DND-41 (cell line): ENCODE measurements around the gene XIRP2.

Source experiments
- ATAC-seq: fragments of 200-7000 bp; cut with Tn5 transposase; 3 replicates; pipeline ENCODE4 v1.9.1; 2021; ENCODE audit warnings: low read depth; ENCODE audit not compliant: insufficient read depth
- DNase-seq: peaks from one replicate; pipeline ENCODE4 v3.0.0-alpha.2; 2020
- H2AFZ ChIP-seq: 2 replicates; pipeline ENCODE4 v1.6.0; 2012; ENCODE audit warnings: low read depth, low read length
- H3K27ac ChIP-seq: 2 replicates; pipeline ENCODE4 v1.5.1; 2012; ENCODE audit warnings: low read length, inconsistent platforms
- H3K27me3 ChIP-seq: fragments of 200-600 bp; sonication (generic); 2 replicates; pipeline ENCODE4 v1.6.0; 2012; ENCODE audit warnings: low read length, mild to moderate bottlenecking, inconsistent platforms; ENCODE audit not compliant: insufficient read depth, poor library complexity
- H3K36me3 ChIP-seq: 2 replicates; pipeline ENCODE4 v1.5.1; 2012; ENCODE audit warnings: low read length, inconsistent platforms; ENCODE audit not compliant: insufficient read depth
- H3K4me1 ChIP-seq: 2 replicates; pipeline ENCODE4 v1.5.1; 2012; ENCODE audit warnings: mild to moderate bottlenecking, low read length; ENCODE audit not compliant: insufficient read depth
- H3K4me2 ChIP-seq: 2 replicates; pipeline ENCODE4 v1.6.0; 2012; ENCODE audit warnings: mild to moderate bottlenecking, moderate library complexity, low read length, inconsistent platforms; ENCODE audit not compliant: insufficient read depth
- H3K4me3 ChIP-seq, 2 experiments: fragments of 200-600 bp in 1 of 2; shearing (Covaris generic) in 1 of 2; 2 replicates each; pipeline ENCODE4 v1.5.1; 2012 to 2016; ENCODE audit warnings: inconsistent platforms in 2 of 2, low read length in 2 of 2, mild to moderate bottlenecking in 2 of 2, low read depth in 1 of 2, moderate library complexity in 1 of 2
- H3K79me2 ChIP-seq: 2 replicates; pipeline ENCODE4 v1.6.0; 2012; ENCODE audit warnings: low read length, inconsistent platforms; ENCODE audit not compliant: insufficient read depth
- H3K9ac ChIP-seq: 2 replicates; pipeline ENCODE4 v1.6.0; 2012; ENCODE audit warnings: low read depth, mild to moderate bottlenecking, inconsistent platforms, low read length, moderate library complexity
- H3K9me3 ChIP-seq: 2 replicates; pipeline ENCODE4 v1.5.1; 2012; ENCODE audit warnings: low read length, moderate library complexity, mild to moderate bottlenecking, inconsistent platforms; ENCODE audit not compliant: insufficient read depth, severe bottlenecking
- H4K20me1 ChIP-seq: 2 replicates; pipeline ENCODE4 v1.6.0; 2012; ENCODE audit warnings: low read length; ENCODE audit not compliant: insufficient read depth
- EZH2 ChIP-seq: IDR thresholded peaks from 3 replicates; pipeline ENCODE4 v1.6.1; 2012; ENCODE audit warnings: borderline replicate concordance, low read depth, mild to moderate bottlenecking, moderate library complexity, low read length, inconsistent platforms; ENCODE audit not compliant: severe bottlenecking
- TF ChIP-seq, protein P1 (sequence below): IDR thresholded peaks from 2 replicates; pipeline ENCODE4 v1.5.1; 2012; ENCODE audit warnings: borderline replicate concordance, low read length, moderate library complexity, mild to moderate bottlenecking; ENCODE audit not compliant: poor library complexity, severe bottlenecking; ENCODE audit errors: extremely low read depth

The XIRP2 gene

GRCh38 chr2:167249197-167249596, 360.9 kb downstream of the XIRP2 start:
- Histone ChIP-seq H3K4me1 (no peaks in the 10 kb centered on the region), H3K27me3 (no peaks in the 10 kb centered on the region), H3K4me2 (no peak overlapping the region), H3K79me2 (no peaks in the 10 kb centered on the region), H3K27ac (no peak overlapping the region), H3K9ac (no peak overlapping the region), H3K9me3 (no peaks in the 10 kb centered on the region), H3K4me3 (no peak overlapping the region), H3K36me3 (no peaks in the 10 kb centered on the region), H4K20me1 (no peaks in the 10 kb centered on the region), H2AFZ (no peak overlapping the region)
- TF ChIP-seq, protein P1, sequence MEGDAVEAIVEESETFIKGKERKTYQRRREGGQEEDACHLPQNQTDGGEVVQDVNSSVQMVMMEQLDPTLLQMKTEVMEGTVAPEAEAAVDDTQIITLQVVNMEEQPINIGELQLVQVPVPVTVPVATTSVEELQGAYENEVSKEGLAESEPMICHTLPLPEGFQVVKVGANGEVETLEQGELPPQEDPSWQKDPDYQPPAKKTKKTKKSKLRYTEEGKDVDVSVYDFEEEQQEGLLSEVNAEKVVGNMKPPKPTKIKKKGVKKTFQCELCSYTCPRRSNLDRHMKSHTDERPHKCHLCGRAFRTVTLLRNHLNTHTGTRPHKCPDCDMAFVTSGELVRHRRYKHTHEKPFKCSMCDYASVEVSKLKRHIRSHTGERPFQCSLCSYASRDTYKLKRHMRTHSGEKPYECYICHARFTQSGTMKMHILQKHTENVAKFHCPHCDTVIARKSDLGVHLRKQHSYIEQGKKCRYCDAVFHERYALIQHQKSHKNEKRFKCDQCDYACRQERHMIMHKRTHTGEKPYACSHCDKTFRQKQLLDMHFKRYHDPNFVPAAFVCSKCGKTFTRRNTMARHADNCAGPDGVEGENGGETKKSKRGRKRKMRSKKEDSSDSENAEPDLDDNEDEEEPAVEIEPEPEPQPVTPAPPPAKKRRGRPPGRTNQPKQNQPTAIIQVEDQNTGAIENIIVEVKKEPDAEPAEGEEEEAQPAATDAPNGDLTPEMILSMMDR = no peak
- no peak for TF ChIP-seq EZH2
- no peak for ATAC-seq
- DNase-seq = no peak

DNA sequence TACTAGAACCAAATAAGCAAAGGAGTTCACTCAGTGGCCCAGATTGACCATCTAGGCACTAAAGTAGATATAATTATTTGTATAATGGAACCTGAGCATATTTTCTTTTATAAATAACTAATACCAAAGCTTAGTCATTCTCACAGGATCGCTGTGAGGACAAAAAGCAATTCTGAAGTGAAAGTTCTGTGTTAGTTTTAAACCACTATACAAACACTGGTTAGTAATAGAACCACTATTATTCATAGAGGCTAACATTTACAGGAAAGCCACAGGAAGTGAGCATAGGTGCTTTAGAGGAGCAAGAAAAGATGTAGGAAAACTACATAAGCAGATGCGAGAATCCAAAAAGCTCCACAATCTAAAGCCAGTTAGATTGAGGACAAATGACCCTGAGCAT, 364.7 kb downstream of the XIRP2 start:
- Histone ChIP-seq H3K9me3 (no peaks in the 10 kb centered on the region), H3K36me3 (no peaks in the 10 kb centered on the region), H4K20me1 (no peaks in the 10 kb centered on the region), H3K27me3 (no peaks in the 10 kb centered on the region), H2AFZ (no peak overlapping the region), H3K4me2 (no peak overlapping the region), H3K4me3 (no peak overlapping the region), H3K79me2 (no peaks in the 10 kb centered on the region), H3K9ac (no peak overlapping the region), H3K27ac (no peak overlapping the region), H3K4me1 (no peaks in the 10 kb centered on the region)
- no peak for TF ChIP-seq EZH2
- TF ChIP-seq, protein P1 = no peak
- DNase-seq (no peak), ATAC-seq (no peak)

- no peaks in the 10 kb centered on the region for H3K27me3 ChIP-seq
- H3K9ac ChIP-seq = no peak overlapping the region
- H2AFZ ChIP-seq = no peak overlapping the region
- TF ChIP-seq, protein P1 = no peak
- no peak for TF ChIP-seq EZH2
- no peaks in the 10 kb centered on the region for H4K20me1 ChIP-seq
- H3K9me3 ChIP-seq = no peaks in the 10 kb centered on the region
- H3K36me3 ChIP-seq = no peaks in the 10 kb centered on the region
- ATAC-seq (no peak), DNase-seq (no peak)
- H3K79me2 ChIP-seq = no peaks in the 10 kb centered on the region
- H3K27ac ChIP-seq = no peak overlapping the region
- H3K4me2 ChIP-seq = no peak overlapping the region
- H3K4me3 ChIP-seq = no peak overlapping the region
- H3K4me1 ChIP-seq = no peaks in the 10 kb centered on the region
These were observed 366.4 kb downstream of the XIRP2 start for GRCh38 chr2:167254721-167255120.

- TF ChIP-seq EZH2 = no peak
- TF ChIP-seq, protein P1 = no peak
- DNase-seq (no peak), ATAC-seq (no peak)
- H3K27ac ChIP-seq = no peak overlapping the region
- no peaks in the 10 kb centered on the region for H3K4me1 ChIP-seq
- H2AFZ ChIP-seq = no peak overlapping the region
- no peak overlapping the region for H3K9ac ChIP-seq
- H3K36me3 ChIP-seq = no peaks in the 10 kb centered on the region
- H4K20me1 ChIP-seq = no peaks in the 10 kb centered on the region
- no peaks in the 10 kb centered on the region for H3K79me2 ChIP-seq
- no peaks in the 10 kb centered on the region for H3K27me3 ChIP-seq
- H3K4me3 ChIP-seq = no peak overlapping the region
- H3K4me2 ChIP-seq = no peak overlapping the region
- H3K9me3 ChIP-seq = no peaks in the 10 kb centered on the region
These were observed 370.4 kb downstream of the XIRP2 start for GRCh38 chr2:167258712-167259111.
